Measurements from ENCODE around the gene TRIM46. TPM values are rescaled to one million over a fixed set of nuclear protein-coding genes. Genes with fewer than 3 reads are reported as not detected.

Gene TRIM46
- total and polyA plus RNA-seq, 9 of the 15 experiments (the other 6 are each of a cell fraction or from before 2014, with no cell fraction given) = 0.05 to 0.60 (median 0.16) TPM; not detected in 3

DNA sequence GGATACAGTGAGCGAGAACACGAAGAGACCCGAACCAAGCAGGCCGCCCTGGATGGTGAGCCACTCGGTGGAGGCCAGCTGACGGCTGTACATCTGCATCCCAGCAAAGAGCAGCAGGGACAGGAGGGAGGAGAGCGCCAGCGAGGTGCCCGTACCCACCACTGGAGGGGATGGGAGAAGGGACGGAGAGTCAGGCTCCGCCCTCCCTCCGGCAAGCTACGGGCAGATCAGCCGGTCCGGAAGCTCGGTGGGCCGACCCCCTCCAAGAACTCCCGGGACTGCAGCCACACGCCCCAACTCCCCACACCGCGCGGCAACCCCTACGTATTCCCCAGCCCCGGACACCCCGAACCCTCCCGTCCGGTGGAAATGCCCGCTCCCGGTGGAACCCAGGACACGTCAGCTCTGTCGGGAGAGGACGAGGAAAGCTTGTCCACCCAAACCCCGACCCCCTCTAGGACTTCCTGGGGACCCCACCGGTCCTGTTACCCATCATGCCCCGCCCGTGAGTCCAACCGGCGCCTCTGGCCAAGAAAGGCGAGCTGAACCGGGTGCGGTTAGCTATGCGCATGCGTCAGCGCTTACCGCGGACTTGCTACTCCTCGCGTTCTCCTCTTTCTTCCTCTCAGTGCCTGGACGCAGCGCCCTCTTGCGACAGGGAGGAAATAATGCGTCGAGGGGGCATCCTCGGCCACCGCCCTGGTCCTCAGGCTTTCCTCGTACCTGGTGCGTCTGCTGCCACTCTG lies 744 bp upstream of the TRIM46 start, which contains the start of gene KRTCAP2 (continued):
- TF ChIP-seq, protein P1, sequence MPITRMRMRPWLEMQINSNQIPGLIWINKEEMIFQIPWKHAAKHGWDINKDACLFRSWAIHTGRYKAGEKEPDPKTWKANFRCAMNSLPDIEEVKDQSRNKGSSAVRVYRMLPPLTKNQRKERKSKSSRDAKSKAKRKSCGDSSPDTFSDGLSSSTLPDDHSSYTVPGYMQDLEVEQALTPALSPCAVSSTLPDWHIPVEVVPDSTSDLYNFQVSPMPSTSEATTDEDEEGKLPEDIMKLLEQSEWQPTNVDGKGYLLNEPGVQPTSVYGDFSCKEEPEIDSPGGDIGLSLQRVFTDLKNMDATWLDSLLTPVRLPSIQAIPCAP (CRISPR knock-in tag; IDR thresholded peaks at IDR 0.05; ENCODE audit: borderline replicate concordance) = no peak
- TF ChIP-seq ZNF79 (CRISPR knock-in tag; IDR thresholded peaks at IDR 0.05; ENCODE audit: low read depth) (no peak), NFYB (IDR thresholded peaks at IDR 0.05; ENCODE audit: extremely low read depth, insufficient read length) (no peak), NCOA6 (IDR thresholded peaks at IDR 0.05) (no peak), ADNP (tag; IDR thresholded peaks at IDR 0.05) (no peak), ARID1B (IDR thresholded peaks at IDR 0.05) (no peak), HDAC1 (IDR thresholded peaks at IDR 0.05) (peak in 1 of 2 experiments; percentile 57; a peak in 1 of 4 replicates), MCM5 (IDR thresholded peaks at IDR 0.05; ENCODE audit: low read depth) (no peak), LARP7 (IDR thresholded peaks at IDR 0.05) (no peak), COPS2 (conservative IDR thresholded peaks at IDR 0.05) (no peak), SOX6 (IDR thresholded peaks at IDR 0.05) (no peak), JUND (IDR thresholded peaks at IDR 0.05; ENCODE audit: borderline replicate concordance, low read depth, low read length) (peak; percentile 72; the same call in 1 of the 2 replicates), JUND (tag; IDR thresholded peaks at IDR 0.05; ENCODE audit: borderline replicate concordance, low read depth, low read length) (no peak; the same call in 2 of the 3 replicates), ZNF134 (CRISPR knock-in tag; conservative IDR thresholded peaks at IDR 0.05) (no peak), POLR2A (conservative IDR thresholded peaks at IDR 0.05) (peak; percentile 93), ZNF668 (CRISPR knock-in tag; IDR thresholded peaks at IDR 0.05) (no peak), CHD4 (IDR thresholded peaks at IDR 0.05; ENCODE audit: insufficient read depth, insufficient replicate concordance, low read depth, low read length, poor library complexity, severe bottlenecking) (no peak), ZNF780A (CRISPR knock-in tag; IDR thresholded peaks at IDR 0.05) (no peak), RAD21 (CRISPR knock-in tag; conservative IDR thresholded peaks at IDR 0.05 in 1 of 2, IDR thresholded peaks at IDR 0.05 in 1 of 2) (peak in 1 of 2 experiments; percentile 47; a peak in 3 of 4 replicates)
- TF ChIP-seq, protein P2, sequence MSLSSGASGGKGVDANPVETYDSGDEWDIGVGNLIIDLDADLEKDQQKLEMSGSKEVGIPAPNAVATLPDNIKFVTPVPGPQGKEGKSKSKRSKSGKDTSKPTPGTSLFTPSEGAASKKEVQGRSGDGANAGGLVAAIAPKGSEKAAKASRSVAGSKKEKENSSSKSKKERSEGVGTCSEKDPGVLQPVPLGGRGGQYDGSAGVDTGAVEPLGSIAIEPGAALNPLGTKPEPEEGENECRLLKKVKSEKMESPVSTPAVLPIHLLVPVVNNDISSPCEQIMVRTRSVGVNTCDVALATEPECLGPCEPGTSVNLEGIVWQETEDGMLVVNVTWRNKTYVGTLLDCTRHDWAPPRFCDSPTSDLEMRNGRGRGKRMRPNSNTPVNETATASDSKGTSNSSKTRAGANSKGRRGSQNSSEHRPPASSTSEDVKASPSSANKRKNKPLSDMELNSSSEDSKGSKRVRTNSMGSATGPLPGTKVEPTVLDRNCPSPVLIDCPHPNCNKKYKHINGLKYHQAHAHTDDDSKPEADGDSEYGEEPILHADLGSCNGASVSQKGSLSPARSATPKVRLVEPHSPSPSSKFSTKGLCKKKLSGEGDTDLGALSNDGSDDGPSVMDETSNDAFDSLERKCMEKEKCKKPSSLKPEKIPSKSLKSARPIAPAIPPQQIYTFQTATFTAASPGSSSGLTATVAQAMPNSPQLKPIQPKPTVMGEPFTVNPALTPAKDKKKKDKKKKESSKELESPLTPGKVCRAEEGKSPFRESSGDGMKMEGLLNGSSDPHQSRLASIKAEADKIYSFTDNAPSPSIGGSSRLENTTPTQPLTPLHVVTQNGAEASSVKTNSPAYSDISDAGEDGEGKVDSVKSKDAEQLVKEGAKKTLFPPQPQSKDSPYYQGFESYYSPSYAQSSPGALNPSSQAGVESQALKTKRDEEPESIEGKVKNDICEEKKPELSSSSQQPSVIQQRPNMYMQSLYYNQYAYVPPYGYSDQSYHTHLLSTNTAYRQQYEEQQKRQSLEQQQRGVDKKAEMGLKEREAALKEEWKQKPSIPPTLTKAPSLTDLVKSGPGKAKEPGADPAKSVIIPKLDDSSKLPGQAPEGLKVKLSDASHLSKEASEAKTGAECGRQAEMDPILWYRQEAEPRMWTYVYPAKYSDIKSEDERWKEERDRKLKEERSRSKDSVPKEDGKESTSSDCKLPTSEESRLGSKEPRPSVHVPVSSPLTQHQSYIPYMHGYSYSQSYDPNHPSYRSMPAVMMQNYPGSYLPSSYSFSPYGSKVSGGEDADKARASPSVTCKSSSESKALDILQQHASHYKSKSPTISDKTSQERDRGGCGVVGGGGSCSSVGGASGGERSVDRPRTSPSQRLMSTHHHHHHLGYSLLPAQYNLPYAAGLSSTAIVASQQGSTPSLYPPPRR (CRISPR knock-in tag; IDR thresholded peaks at IDR 0.05; ENCODE audit: borderline replicate concordance) = no peak; the same call in 1 of the 2 replicates
- TF ChIP-seq, protein P3, sequence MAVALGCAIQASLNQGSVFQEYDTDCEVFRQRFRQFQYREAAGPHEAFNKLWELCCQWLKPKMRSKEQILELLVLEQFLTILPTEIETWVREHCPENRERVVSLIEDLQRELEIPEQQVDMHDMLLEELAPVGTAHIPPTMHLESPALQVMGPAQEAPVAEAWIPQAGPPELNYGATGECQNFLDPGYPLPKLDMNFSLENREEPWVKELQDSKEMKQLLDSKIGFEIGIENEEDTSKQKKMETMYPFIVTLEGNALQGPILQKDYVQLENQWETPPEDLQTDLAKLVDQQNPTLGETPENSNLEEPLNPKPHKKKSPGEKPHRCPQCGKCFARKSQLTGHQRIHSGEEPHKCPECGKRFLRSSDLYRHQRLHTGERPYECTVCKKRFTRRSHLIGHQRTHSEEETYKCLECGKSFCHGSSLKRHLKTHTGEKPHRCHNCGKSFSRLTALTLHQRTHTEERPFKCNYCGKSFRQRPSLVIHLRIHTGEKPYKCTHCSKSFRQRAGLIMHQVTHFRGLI (CRISPR knock-in tag; IDR thresholded peaks at IDR 0.05) = no peak
- TF ChIP-seq, protein P4, sequence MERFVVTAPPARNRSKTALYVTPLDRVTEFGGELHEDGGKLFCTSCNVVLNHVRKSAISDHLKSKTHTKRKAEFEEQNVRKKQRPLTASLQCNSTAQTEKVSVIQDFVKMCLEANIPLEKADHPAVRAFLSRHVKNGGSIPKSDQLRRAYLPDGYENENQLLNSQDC (CRISPR knock-in tag; IDR thresholded peaks at IDR 0.05) = no peak
